Retina (tissue), 1 donor: ENCODE measurements around the gene HCRTR2.
"Not testable (repeated sequence)": the region's sequence is repeated elsewhere in the genome, so short reads cannot be mapped to it uniquely, and the experiment has no call there.

Source experiments
- DNase-seq: peaks from one replicate; pipeline ENCODE4 v3.0.0-alpha.2; 2016

HCRTR2 gene

GRCh38 chr6:55174211-55175026 is at the start of gene HCRTR2:
HCRTR2 (plus strand) TSS chr6:55174515; CDS start chr6:55174588, 73 bp downstream.
- DNase-seq: peak; percentile 70

- DNase-seq: no peak
These were observed 43.5 kb upstream of the HCRTR2 start for GRCh38 chr6:55130806-55131324.

GRCh38 chr6:55131616-55132015 is 42.7 kb upstream of the HCRTR2 start:
- no peak for DNase-seq

GRCh38 chr6:55136916-55137315 is 37.4 kb upstream of the HCRTR2 start:
- no peak for DNase-seq

- DNase-seq: no peak
These were observed 36.2 kb upstream of the HCRTR2 start for GRCh38 chr6:55137929-55138693.

GRCh38 chr6:55141611-55142010 is 32.7 kb upstream of the HCRTR2 start:
- no peak for DNase-seq

- DNase-seq: no peak
These were observed 31.7 kb upstream of the HCRTR2 start for GRCh38 chr6:55142610-55143009.

GRCh38 chr6:55153284-55153683 is 21.0 kb upstream of the HCRTR2 start:
- DNase-seq: no peak

GRCh38 chr6:55158784-55159183 is 15.5 kb upstream of the HCRTR2 start:
- not testable (repeated sequence) for DNase-seq

GRCh38 chr6:55167860-55168259 is 6.5 kb upstream of the HCRTR2 start:
- DNase-seq: no peak

GRCh38 chr6:55175078-55176049 is 1.0 kb downstream of the HCRTR2 start:
- peak; percentile 52 for DNase-seq

GRCh38 chr6:55176958-55177357 is 2.6 kb downstream of the HCRTR2 start:
- no peak for DNase-seq

- DNase-seq: no peak
These were observed 5.9 kb downstream of the HCRTR2 start for GRCh38 chr6:55180258-55180657.

- DNase-seq: no peak
These were observed 7.8 kb downstream of the HCRTR2 start for GRCh38 chr6:55182016-55182650.

- no peak for DNase-seq
These were observed 10.6 kb downstream of the HCRTR2 start for GRCh38 chr6:55184782-55185530.

- DNase-seq: no peak
These were observed 24.4 kb downstream of the HCRTR2 start for GRCh38 chr6:55198715-55199114.

- DNase-seq: no peak
These were observed 24.9 kb downstream of the HCRTR2 start for GRCh38 chr6:55199239-55199638.

- DNase-seq: no peak
These were observed 34.5 kb downstream of the HCRTR2 start for GRCh38 chr6:55208478-55209458.

- no peak for DNase-seq
These were observed 36.6 kb downstream of the HCRTR2 start for GRCh38 chr6:55210952-55211351.

- no peak for DNase-seq
These were observed 37.8 kb downstream of the HCRTR2 start for GRCh38 chr6:55212156-55212555.
